GM21737 (cell line): ENCODE results near the gene TLN1.

Source experiments
- ATAC-seq: cut with Tn5 transposase; IDR thresholded peaks from one replicate; pipeline ENCODE4 v1.9.1; 2021; ENCODE audit warnings: mild to moderate bottlenecking, moderate library complexity; ENCODE audit not compliant: unreplicated experiment

The TLN1 gene

GRCh38 chr9:35711501-35712428 lies 20.2 kb downstream of the TLN1 start:
- no peak for ATAC-seq

DNA sequence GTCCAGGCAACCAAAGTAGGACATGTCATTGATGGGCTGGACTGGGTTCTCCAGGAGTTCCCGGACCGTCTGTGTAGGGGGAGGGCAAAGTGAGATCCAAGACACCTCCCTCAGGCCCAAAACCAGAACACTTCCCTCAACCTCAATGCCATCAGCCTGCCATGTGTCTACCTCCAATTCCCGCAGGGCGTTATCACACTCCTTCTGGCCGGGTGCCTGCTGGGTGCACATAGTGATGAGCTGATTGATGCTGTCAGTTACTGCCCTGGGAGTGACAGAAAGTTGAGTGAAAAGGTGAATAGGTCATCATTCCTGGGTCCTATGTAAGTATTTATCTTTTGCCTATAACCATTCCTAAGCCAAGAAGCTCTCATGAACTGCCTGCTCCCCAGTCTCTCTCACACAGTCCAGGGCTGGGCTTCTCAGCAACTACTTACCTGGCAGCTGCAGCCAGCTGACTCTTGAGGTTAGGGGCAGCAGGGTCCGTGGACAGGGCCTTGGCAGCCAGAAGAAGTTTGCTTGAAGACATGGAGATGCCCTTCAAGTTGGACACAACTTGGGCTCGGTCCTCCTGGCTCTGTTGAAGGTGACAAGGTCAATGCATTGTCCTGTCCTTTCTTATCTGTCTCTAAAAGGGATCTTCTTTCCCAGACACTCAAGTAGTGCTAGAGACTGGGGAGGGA lies 21.0 kb downstream of the TLN1 start:
- ATAC-seq: no peak

DNA sequence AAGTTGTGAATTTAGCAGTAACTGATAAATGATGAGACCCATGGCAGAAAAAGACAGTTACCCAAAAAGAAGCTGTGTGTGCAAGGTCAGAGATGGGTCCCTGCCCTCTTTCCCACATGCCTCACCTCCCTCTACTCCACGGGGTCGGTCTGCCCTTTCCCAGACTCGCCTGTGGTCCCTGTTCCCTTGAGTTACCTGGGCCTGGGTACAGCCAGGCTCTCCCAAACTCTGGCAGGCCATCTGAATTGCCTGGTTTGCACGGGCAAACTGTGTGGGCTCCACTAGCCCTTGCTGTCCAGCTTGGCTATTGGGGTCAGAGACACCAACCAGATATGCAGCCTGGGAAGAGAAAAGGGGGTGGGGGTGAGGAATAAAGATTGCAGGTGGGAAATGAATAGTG lies 23.8 kb downstream of the TLN1 start:
- no peak for ATAC-seq

DNA sequence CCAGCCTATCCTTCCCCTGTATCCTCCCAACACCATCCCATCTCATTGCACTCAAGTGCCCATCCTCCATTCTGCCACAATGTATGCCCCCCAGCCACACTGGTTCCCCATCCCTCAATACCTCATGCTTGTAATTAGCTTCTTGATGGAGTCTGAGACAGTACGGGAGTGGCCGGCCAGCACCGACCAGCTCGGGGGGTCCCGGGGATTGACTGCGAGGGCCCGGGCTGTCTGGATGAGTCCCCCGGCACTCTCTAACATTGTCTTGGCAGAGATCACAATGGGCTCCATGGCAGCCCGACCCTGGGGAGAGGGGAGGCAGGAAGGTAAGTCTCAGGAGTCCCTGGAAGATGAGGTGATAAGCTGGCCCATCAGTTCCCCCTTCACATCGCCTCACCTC lies 25.0 kb downstream of the TLN1 start:
- no peak for ATAC-seq

- ATAC-seq: no peak
Observed at GRCh38 chr9:35705836-35706430, 26.1 kb downstream of the TLN1 start.

GRCh38 chr9:35705372-35705771 lies 26.6 kb downstream of the TLN1 start:
- ATAC-seq: no peak

- no peak for ATAC-seq
Observed at GRCh38 chr9:35703906-35704672, 27.9 kb downstream of the TLN1 start.

- no peak for ATAC-seq
Observed at GRCh38 chr9:35702696-35703095, 29.3 kb downstream of the TLN1 start.

DNA sequence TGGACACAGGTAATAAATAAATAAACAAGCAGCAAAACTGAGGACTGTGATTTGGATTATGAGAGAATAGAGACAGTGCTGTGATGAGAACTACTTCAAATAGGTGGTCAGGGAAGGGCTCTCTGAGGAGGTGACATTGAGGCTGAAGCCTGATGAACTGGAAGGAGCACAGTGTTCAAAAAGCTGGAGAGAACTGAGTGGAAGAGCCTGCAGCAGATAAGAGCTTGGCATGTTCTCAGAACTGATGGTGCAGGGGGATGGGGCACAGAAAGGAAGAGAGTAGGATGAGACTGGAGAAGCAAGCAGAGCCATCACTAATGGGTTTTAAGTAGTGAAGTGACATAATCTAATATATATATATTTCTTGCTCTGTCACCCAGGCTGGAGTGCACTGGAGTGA lies 31.1 kb downstream of the TLN1 start:
- ATAC-seq: no peak

DNA sequence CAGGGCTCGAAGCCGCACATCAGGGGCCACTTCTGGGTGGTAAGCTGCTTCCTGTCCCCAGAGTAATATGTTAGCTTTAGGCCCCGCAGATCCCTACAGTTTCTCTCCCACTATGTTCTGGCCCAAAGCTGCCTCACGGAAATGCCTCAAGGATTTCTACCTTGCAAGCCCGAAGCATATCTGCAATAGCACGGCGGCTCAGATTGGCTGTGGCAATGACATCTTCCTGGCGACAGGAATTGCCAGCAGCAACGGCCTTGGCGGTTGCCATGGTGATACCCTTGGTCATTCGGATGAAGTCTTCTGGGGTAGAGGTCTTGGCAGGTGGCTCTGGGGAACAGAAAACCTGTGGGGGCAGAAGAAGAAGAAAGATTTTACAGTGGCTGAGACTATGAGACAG lies 32.0 kb downstream of the TLN1 start:
- ATAC-seq: no peak

DNA sequence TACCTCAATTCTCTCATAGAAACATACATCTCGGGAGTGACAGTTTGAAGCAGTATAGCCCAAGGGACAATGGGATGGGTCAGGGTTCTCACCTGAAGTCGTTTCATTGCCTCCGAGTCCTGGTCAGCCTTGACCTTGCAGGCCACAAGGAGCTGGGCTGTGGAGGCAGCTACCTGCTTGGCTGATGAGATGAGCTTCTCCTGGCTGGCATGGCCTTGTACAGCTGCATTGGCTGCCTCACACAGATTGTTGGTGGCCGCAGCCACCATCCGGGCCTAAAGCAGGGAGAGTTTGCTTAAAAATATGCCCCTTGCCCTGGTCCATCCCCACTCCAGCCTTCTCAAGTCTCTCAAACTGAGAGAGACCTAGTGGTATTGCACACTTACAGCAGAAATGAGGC lies 33.8 kb downstream of the TLN1 start:
- no peak for ATAC-seq

DNA sequence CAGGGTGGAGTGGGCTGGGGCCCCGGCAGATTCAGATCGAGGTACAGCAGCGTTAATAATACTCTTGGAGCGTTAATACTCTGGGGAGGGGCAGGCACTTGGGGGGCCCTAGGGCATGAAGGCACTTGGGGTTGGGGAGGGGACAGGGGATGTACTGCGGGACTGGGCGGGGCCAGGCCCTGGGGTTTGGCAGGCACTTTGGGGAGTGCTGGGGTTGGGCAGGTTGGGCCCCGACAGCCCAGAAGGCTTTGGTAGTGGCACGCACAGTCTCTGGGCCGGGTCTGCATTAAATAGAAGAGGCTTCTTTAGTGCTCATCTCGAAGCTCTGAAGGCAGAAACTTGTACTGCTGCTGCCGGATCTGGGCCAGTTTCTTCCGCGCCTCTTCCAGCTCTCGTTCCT lies 34.5 kb downstream of the TLN1 start:
- no peak for ATAC-seq

DNA sequence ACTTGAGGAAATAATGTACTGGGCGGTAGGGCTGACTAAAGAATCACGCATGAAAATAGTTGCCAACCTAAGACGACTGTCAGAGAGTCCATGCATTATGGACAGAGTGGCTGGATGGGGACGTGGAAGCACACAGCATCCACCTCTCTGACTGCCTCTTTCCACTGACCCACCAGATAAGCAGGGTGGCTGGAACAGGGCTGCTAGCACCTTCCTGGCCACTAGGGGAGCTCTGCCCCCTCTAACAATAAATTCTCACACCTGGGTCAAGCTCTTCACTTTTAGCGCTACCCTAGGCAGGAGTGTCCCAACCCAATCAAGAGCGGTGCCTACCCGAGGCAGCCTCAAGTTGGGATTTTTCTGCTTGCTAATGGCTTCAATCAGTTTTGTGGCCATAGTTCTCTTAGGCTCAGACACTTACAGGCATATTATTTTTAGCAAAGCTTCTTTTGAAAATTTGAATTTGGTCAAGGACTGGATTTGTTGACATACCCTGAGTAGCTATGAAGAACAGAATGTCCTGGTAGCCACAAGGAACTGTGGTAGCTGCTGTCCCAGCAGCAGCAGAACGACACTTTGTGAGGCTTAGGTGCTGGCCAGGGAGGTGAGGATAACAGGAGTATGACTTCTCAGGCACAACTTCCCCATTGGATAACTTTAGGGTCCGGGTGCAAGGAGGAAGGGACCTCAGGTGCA lies 35.3 kb downstream of the TLN1 start:
- ATAC-seq: peak; percentile 78

DNA sequence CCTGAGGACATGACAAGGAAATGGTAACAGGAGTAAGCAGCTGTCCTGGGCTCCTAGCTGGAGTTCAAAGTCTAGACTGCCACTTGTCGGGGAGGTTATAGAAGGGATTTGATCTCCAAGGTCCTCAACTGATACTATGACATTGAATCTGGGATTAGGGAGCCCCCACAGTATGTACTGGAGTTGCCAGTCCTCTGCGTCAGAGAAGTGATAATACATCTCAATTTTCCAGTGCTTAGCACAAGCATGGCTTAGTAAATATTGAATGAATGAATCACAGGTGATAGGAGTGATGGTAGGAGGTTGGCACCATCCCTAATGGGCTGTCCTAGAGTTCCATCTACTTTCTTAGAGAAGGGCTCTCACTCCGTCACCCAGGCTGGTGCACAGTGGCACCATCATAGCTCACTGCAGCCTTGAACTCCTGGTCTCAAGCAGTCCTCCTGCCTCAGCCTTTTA lies 36.0 kb downstream of the TLN1 start:
- no peak for ATAC-seq

DNA sequence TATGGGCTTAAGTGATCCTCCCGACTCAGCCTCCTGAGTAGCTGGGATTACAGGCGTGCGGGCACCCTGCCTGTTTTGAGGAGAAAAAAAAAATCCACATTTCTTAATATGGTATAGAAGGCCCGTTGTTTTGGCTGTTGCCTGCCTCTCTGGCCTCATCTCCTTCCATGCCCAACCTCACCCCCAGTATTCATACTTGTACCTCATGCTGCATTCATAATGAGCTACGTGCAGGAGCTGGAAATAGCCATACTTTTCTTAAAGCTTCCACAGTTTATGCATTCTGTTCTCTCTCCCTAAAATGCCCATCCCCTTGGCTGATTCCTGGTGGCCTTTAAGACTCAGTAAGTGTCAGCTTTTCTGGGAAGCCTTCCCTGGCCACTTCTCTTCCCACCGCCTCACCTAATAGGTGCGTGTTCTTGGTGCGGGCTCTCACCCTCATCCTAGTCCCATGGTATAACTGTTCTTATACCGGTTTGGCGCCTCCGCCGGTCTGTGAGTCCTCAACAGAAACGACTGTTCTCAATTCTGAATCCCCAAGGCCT lies 40.2 kb downstream of the TLN1 start:
- ATAC-seq: no peak

GRCh38 chr9:35691334-35691650 lies 40.7 kb downstream of the TLN1 start:
- ATAC-seq: no peak

DNA sequence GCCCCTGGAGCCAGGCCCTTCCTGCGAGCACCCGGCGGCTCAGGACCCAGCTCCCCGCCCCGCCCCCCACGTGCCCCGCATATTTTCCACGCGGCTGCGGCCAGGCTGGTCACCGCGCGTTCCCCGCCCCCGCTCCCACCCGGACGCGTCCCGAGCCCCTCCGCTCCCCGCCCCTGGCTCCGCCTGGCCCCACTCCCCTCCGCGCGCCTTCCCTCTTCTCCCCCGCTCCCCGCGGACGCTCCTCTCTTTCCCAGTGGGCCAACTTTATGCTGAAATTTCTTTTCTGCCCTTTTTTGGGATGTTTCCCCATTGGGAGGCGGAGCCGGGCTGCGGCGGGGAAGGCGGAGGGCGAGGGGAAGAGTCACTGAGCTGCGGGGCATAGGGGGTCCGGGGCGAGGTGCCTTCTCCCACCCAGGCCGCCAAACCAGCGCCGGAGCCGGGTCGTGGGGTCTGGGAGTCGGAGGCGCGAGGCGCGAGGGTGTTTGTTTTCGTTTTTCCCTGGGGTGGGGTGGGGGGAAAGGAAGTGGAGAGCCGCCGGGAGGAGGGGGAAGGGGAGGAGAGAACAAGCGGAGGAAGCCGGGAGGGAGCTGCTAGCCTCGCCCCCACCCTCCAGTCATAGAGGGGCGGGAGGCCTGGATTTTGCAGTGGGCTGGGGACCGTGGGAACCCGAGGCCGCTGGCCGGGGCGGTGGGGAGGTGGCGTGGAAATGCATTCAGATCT lies 41.2 kb downstream of the TLN1 start:
- ATAC-seq: no peak

DNA sequence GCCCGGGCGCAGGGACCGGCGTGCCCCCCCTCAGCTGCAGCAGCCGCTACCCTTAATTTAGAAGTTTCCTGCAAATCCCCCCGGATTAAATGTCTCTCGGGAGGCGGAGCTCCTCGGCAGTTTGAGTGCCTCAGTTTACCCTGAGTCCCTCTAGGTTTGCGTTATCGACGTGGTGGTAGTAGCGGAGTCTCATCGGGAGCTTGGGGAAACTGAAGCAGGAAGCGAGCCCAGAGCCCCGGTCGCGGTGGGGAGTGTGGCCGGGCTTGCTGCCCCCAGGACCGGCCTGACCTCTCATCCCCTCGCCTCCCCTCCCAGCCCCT lies 41.7 kb downstream of the TLN1 start:
- no peak for ATAC-seq

GRCh38 chr9:35689542-35690293 lies 42.3 kb downstream of the TLN1 start, which contains the start of gene TPM2:
TPM2 (minus strand) TSS chr9:35689925; CDS start chr9:35689817, 108 bp downstream.
- ATAC-seq: no peak
